HEK293T (cell line): ENCODE measurements around the gene TTC32.
"Not testable (repeated sequence)": the region's sequence is repeated elsewhere in the genome, so short reads cannot be mapped to it uniquely, and the experiment has no call there.

Source experiments
- CTCF ChIA-PET: fragments of 350-600 bp; formaldehyde crosslinking; extraction: SDS; loops from one replicate; lab custom pipeline; 2021; ENCODE audit warnings: antibody characterized with exemption, inconsistent platforms; lab: Yijun Ruan, JAX
- POLR2A ChIA-PET: fragments of 350-600 bp; formaldehyde crosslinking; extraction: SDS; loops from one replicate; lab custom pipeline; 2020; ENCODE audit warnings: antibody characterized with exemption, inconsistent platforms; lab: Yijun Ruan, JAX
- DNase-seq: peaks from one replicate; pipeline ENCODE4 v3.0.0; 2012; ENCODE audit warnings: mixed read lengths; ENCODE audit errors: extremely low spot score
- ARNT ChIP-seq: fragments of 450-650 bp; IDR thresholded peaks from 2 replicates; pipeline ENCODE4 v1.6.1; 2017; ENCODE audit warnings: mild to moderate bottlenecking
- BHLHE40 ChIP-seq: fragments of 450-650 bp; IDR thresholded peaks from 2 replicates; pipeline ENCODE4 v1.6.1; 2016; ENCODE audit warnings: mild to moderate bottlenecking, moderate library complexity, borderline replicate concordance
- CTBP1 ChIP-seq: fragments of 450-650 bp; IDR thresholded peaks from 2 replicates; pipeline ENCODE4 v1.6.1; 2016; ENCODE audit warnings: borderline replicate concordance
- ELF4 ChIP-seq: fragments of 450-650 bp; IDR thresholded peaks from 2 replicates; pipeline ENCODE4 v1.6.1; 2017; ENCODE audit warnings: antibody characterized with exemption
- FOXA1 ChIP-seq: fragments of 450-650 bp; IDR thresholded peaks from 2 replicates; pipeline ENCODE4 v1.6.1; 2016; ENCODE audit warnings: mild to moderate bottlenecking
- FOXK2 ChIP-seq: fragments of 450-650 bp; IDR thresholded peaks from 2 replicates; pipeline ENCODE4 v1.6.1; 2016; ENCODE audit warnings: mild to moderate bottlenecking
- FOXM1 ChIP-seq: fragments of 450-650 bp; IDR thresholded peaks from 2 replicates; pipeline ENCODE4 v1.6.1; 2017; ENCODE audit warnings: mild to moderate bottlenecking, borderline replicate concordance
- HDGF ChIP-seq: fragments of 450-650 bp; IDR thresholded peaks from 2 replicates; pipeline ENCODE4 v1.6.1; 2017; ENCODE audit warnings: antibody characterized with exemption, borderline replicate concordance
- L3MBTL2 ChIP-seq: fragments of 450-650 bp; conservative IDR thresholded peaks from 2 replicates; pipeline ENCODE4 v1.6.1; 2016; ENCODE audit warnings: mild to moderate bottlenecking
- LEF1 ChIP-seq: fragments of 450-650 bp; IDR thresholded peaks from 2 replicates; pipeline ENCODE4 v1.6.1; 2017; ENCODE audit warnings: mild to moderate bottlenecking, borderline replicate concordance
- NFRKB ChIP-seq: fragments of 450-650 bp; IDR thresholded peaks from 2 replicates; pipeline ENCODE4 v1.6.1; 2016; ENCODE audit warnings: mild to moderate bottlenecking, moderate library complexity
- PKNOX1 ChIP-seq: fragments of 450-650 bp; IDR thresholded peaks from 2 replicates; pipeline ENCODE4 v1.6.1; 2016
- SP1 ChIP-seq: fragments of 450-650 bp; IDR thresholded peaks from 2 replicates; pipeline ENCODE4 v1.6.1; 2017
- SUZ12 ChIP-seq: fragments of 450-650 bp; IDR thresholded peaks from 2 replicates; pipeline ENCODE4 v1.6.1; 2016; ENCODE audit warnings: mild to moderate bottlenecking
- TARDBP ChIP-seq: fragments of 450-650 bp; IDR thresholded peaks from 2 replicates; pipeline ENCODE4 v1.6.1; 2016
- ZNF384 ChIP-seq: fragments of 450-650 bp; IDR thresholded peaks from 2 replicates; pipeline ENCODE4 v1.6.1; 2016

Gene TTC32

GRCh38 chr2:19893520-19894133 is 8.2 kb downstream of the TTC32 start:
- DNase-seq, result no peak
- TF ChIP-seq FOXA1 (no peak), ARNT (no peak), L3MBTL2 (no peak), ELF4 (no peak), BHLHE40 (no peak), TARDBP (no peak), FOXM1 (no peak), HDGF (no peak), CTBP1 (no peak)
- POLR2A ChIA-PET, result interaction anchor here (1.1 kb wide), 1 partner anchor 553 kb away, joined by 3 read pairs; the partner anchor contains the start of gene RHOB
- CTCF ChIA-PET, result no interaction called here

DNA sequence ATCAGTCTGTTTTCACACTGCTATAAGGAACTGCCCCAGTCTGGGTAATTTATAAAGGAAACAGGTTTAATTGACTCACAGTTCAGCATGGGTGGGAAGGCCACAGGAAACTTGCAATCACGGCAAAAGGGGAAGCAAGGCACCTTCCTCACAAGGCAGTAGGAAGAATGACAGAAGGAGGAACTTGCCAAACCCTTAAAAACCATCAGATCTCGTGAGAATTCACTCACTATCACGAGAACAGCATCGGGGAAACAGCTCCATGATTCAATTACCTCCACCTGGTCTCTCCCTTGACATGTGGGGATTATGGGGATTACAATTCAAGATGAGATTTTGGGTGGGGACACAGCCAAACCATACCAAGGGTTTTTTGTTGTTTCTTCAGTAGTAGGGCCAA is 9.8 kb downstream of the TTC32 start:
- DNase-seq, CTCF ChIA-PET: not testable (repeated sequence)
- POLR2A ChIA-PET, result interaction anchor here (0.9 kb wide), 1 partner anchor 9 kb away, joined by 3 read pairs; the partner anchor contains the start of gene TTC32

- TF ChIP-seq FOXK2, result no peak
- no peak for TF ChIP-seq ZNF384
- TF ChIP-seq SUZ12, result no peak
- TF ChIP-seq LEF1, result no peak
- no peak for TF ChIP-seq ARNT
- no peak for TF ChIP-seq BHLHE40
- TF ChIP-seq TARDBP, result no peak
- TF ChIP-seq NFRKB, result no peak
- TF ChIP-seq CTBP1, result no peak
- no peak for TF ChIP-seq PKNOX1
- TF ChIP-seq L3MBTL2, result no peak
- ChIA-PET CTCF (no interaction called here), POLR2A (no interaction called here)
- DNase-seq, result peak; percentile 1
These were observed 11.7 kb downstream of the TTC32 start for GRCh38 chr2:19890104-19890503.

- DNase-seq, result peak; percentile 2
- ChIA-PET POLR2A (interaction anchor here (1.7 kb wide), 1 partner anchor 13 kb away, joined by 6 read pairs; the partner anchor contains the start of gene TTC32), CTCF (no interaction called here)
- TF ChIP-seq SUZ12 (no peak), FOXM1 (no peak), NFRKB (no peak), LEF1 (no peak), L3MBTL2 (no peak), TARDBP (no peak), ZNF384 (no peak), HDGF (no peak), ARNT (no peak), CTBP1 (no peak), PKNOX1 (no peak), SP1 (no peak), FOXK2 (no peak), ELF4 (no peak), BHLHE40 (no peak), FOXA1 (no peak)
These were observed 13.0 kb downstream of the TTC32 start for GRCh38 chr2:19888831-19889230.

- ChIA-PET POLR2A (no interaction called here), CTCF (no interaction called here)
- TF ChIP-seq BHLHE40, result no peak
- no peak for TF ChIP-seq ELF4
- TF ChIP-seq L3MBTL2, result no peak
- no peak for TF ChIP-seq FOXM1
- no peak for TF ChIP-seq HDGF
- TF ChIP-seq ZNF384, result no peak
- peak; percentile 3 for DNase-seq
These were observed 14.3 kb downstream of the TTC32 start for GRCh38 chr2:19887510-19887909.

GRCh38 chr2:19886261-19886660 is 15.5 kb downstream of the TTC32 start:
- POLR2A ChIA-PET, result interaction anchor here (1.3 kb wide), 1 partner anchor 15 kb away, joined by 5 read pairs; the partner anchor contains the start of gene TTC32
- no peak for TF ChIP-seq PKNOX1
- TF ChIP-seq ARNT, result no peak
- TF ChIP-seq FOXA1, result no peak
- no peak for TF ChIP-seq FOXK2
- TF ChIP-seq NFRKB, result no peak
- no peak for TF ChIP-seq LEF1
- DNase-seq, result no peak
- CTCF ChIA-PET, result no interaction called here

- no peak for TF ChIP-seq CTBP1
- no peak for TF ChIP-seq SP1
- no peak for TF ChIP-seq FOXM1
- no peak for TF ChIP-seq PKNOX1
- ChIA-PET POLR2A (interaction anchor here (1.3 kb wide), 1 partner anchor 16 kb away, joined by 5 read pairs; the partner anchor contains the start of gene TTC32), CTCF (no interaction called here)
- no peak for DNase-seq
These were observed 16.0 kb downstream of the TTC32 start for GRCh38 chr2:19885791-19886190.
